ENCODE measurements around the gene PEX11A. TPM values are rescaled to one million over a fixed set of nuclear protein-coding genes. Genes with fewer than 3 reads are reported as not detected.

Gene PEX11A
- 34.2 TPM for total RNA-seq

GRCh38 chr15:89690276-89691218, at the start of gene PEX11A, which contains the start of gene WDR93:
TSS of gene PEX11A (minus strand) at chr15:89690754. CDS start at chr15:89690632, 122 bp downstream.
TSS of gene WDR93 (plus strand) at chr15:89690811. CDS start at chr15:89701747, 10,936 bp downstream.
- Histone ChIP-seq H3K27ac (peak within 1 kb of the TSS; percentile 42 to 47), H3K4me3 (peak within 1 kb of the TSS; percentile 77 to 92), H3K27me3 (no peaks in the 10 kb centered on the region), H3K9me3 (no peaks in the 10 kb centered on the region), H3K36me3 (no peaks in the 10 kb centered on the region), H3K4me1 (peaks cover 0 to 7% of the 10 kb centered on the region in 2 donors)
- peak; percentile 21 to 88 for DNase-seq (ENCODE audit: low spot score in 2 of 2)
- intact Hi-C loops (cut with DNase I), result loop anchor here (5.0 kb wide), 1 partner anchor 43 kb away; no protein-coding TSS in a partner anchor
- TF ChIP-seq CTCF (IDR thresholded peaks at IDR 0.05), result no peak

DNA sequence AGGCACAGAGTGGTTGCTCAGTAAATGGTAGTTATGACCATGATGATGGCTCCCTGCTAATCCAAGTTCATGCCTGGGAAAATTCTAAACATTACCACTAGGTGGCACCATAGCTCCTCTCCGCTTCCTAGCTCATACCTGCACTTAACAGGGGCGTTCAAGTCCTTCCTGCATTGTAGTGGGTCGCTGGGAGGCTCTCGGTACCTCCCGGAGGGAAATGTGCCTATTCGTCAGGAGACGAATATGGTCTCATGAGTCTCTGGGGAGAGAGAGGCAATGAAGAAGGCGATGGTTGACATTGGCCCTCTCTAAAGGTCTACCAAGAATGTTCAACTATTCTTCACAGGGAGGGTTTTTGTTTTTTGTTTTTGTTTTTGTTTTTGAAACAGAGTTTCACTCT, 49.6 kb upstream of the PEX11A start:
- no peaks in the 10 kb centered on the region for H3K36me3 ChIP-seq

DNA sequence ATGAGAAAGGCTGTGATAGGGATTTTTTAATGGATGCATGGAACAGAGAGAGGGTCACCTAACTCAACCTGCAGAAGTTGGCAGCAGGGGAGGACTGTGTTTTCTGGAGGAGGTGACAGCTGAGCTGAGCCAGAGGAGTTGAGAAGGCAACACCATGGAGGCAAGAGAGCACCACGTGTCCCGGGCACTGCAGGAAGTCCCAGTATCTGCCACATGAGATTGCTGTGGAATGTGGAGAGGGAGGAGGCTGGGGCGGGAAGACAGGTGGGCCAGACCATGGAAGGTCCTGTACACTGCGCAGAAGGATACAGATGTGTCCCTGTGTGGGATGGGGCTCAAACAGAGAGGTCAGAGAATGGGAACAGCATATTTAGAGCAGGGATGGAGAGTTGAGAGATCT, 45.2 kb upstream of the PEX11A start:
- Histone ChIP-seq H3K27me3 (no peaks in the 10 kb centered on the region), H3K4me3 (no peak overlapping the region), H3K36me3 (no peaks in the 10 kb centered on the region), H3K9me3 (no peaks in the 10 kb centered on the region), H3K4me1 (no peaks in the 10 kb centered on the region), H3K27ac (no peak overlapping the region)
- TF ChIP-seq CTCF (IDR thresholded peaks at IDR 0.05), result no peak
- intact Hi-C loops (cut with DNase I), result no loop called here
- no peak for DNase-seq (ENCODE audit: low spot score in 2 of 2)

More for the DNA sequence above, 49.6 kb upstream of the PEX11A start:
- intact Hi-C loops (cut with DNase I), result no loop called here
- H3K27ac ChIP-seq, result no peak overlapping the region
- DNase-seq (ENCODE audit: low spot score in 2 of 2), result peak in 1 of 2 donors; percentile 77
- TF ChIP-seq CTCF (IDR thresholded peaks at IDR 0.05), result peak; percentile 84 to 92 (median 87)
- H3K4me3 ChIP-seq, result no peak overlapping the region
- no peaks in the 10 kb centered on the region for H3K9me3 ChIP-seq
- H3K27me3 ChIP-seq, result no peaks in the 10 kb centered on the region
- H3K4me1 ChIP-seq, result no peaks in the 10 kb centered on the region

GRCh38 chr15:89732451-89733172, 42.1 kb upstream of the PEX11A start:
- intact Hi-C loops (cut with DNase I), result no loop called here
- Histone ChIP-seq H3K27me3 (no peaks in the 10 kb centered on the region), H3K36me3 (no peaks in the 10 kb centered on the region), H3K4me3 (no peak overlapping the region), H3K9me3 (no peaks in the 10 kb centered on the region), H3K27ac (no peak overlapping the region), H3K4me1 (no peaks in the 10 kb centered on the region)
- peak in 1 of 2 donors; percentile 7 for DNase-seq (ENCODE audit: low spot score in 2 of 2)
- TF ChIP-seq CTCF (IDR thresholded peaks at IDR 0.05), result no peak

- DNase-seq (ENCODE audit: low spot score in 2 of 2), result no peak
- H3K4me1 ChIP-seq, result no peaks in the 10 kb centered on the region
- H3K27me3 ChIP-seq, result no peaks in the 10 kb centered on the region
- no peak for TF ChIP-seq CTCF (IDR thresholded peaks at IDR 0.05)
- H3K27ac ChIP-seq, result no peak overlapping the region
- H3K4me3 ChIP-seq, result no peak overlapping the region
- H3K9me3 ChIP-seq, result no peaks in the 10 kb centered on the region
- intact Hi-C loops (cut with DNase I), result no loop called here
- no peaks in the 10 kb centered on the region for H3K36me3 ChIP-seq
Observed at GRCh38 chr15:89731275-89731674, 40.7 kb upstream of the PEX11A start.

Measured in ascending aorta (tissue), 2 donors.